Right lobe of liver (tissue), 4 donors: ENCODE results near the gene TMED8.

Source experiments
- CTCF ChIP-seq, 4 donors: fragments of 200-600 bp in 3 of 4; fragments of 450-650 bp in 1 of 4; IDR thresholded peaks; one replicate each; pipeline versions ENCODE4 v1.5.1 to v1.8.0; 2016 to 2022; ENCODE audit warnings: antibody characterized with exemption in 4 of 4, mild to moderate bottlenecking in 2 of 4
- POLR2A ChIP-seq: fragments of 450-650 bp; IDR thresholded peaks from one replicate; pipeline ENCODE4 v1.6.1; 2017; ENCODE audit warnings: antibody characterized with exemption, mild to moderate bottlenecking
- donor health status: DM: no; HTN: no; CAD: no.
- donor health status: DM: no; HTN: no; CAD: no.
- donor health status: DM: no; HTN: yes; CAD: no.

GRCh38 chr14:77323571-77323970 is 53.3 kb downstream of the TMED8 start:
- TF ChIP-seq CTCF (IDR thresholded peaks at IDR 0.05) (no peak), POLR2A (no peak)
